ENCODE measurements around the gene TAGLN.

Gene TAGLN

GRCh38 chr11:117210620-117211019 is 11.4 kb downstream of the TAGLN start:
- H4K20me1 ChIP-seq (ENCODE audit: insufficient read depth, low read length) = no peaks in the 10 kb centered on the region
- TF ChIP-seq CTCF (IDR thresholded peaks at IDR 0.05; ENCODE audit: low read depth, low read length) (no peak), EZH2phosphoT487 (IDR thresholded peaks at IDR 0.05; ENCODE audit: low read depth) (no peak)
- H3K4me2 ChIP-seq (ENCODE audit: low read length) = no peak overlapping the region
- no peak overlapping the region for H3K4me3 ChIP-seq (ENCODE audit: low read length)
- H2AFZ ChIP-seq (ENCODE audit: low read depth, low read length) = no peak overlapping the region
- no peak overlapping the region for H3K27ac ChIP-seq (ENCODE audit: low read length)
- no peaks in the 10 kb centered on the region for H3K4me1 ChIP-seq (ENCODE audit: low read length)
- H3K79me2 ChIP-seq (ENCODE audit: low read length) = no peaks in the 10 kb centered on the region
- no peak overlapping the region for H3K9ac ChIP-seq (ENCODE audit: low read length)
- H3K9me3 ChIP-seq (ENCODE audit: insufficient read depth, low read length) = no peaks in the 10 kb centered on the region
- H3K27me3 ChIP-seq (ENCODE audit: low read depth, low read length) = no peaks in the 10 kb centered on the region
- H3K36me3 ChIP-seq (replicated peaks; ENCODE audit: low read depth, low read length) = peaks cover 12% of the 10 kb centered on the region

GRCh38 chr11:117212697-117213355 is 13.7 kb downstream of the TAGLN start:
- H3K9me3 ChIP-seq (ENCODE audit: insufficient read depth, low read length) = no peaks in the 10 kb centered on the region
- H3K4me1 ChIP-seq (ENCODE audit: low read length) = no peaks in the 10 kb centered on the region
- H4K20me1 ChIP-seq (ENCODE audit: insufficient read depth, low read length) = no peaks in the 10 kb centered on the region
- peaks cover 24% of the 10 kb centered on the region for H3K36me3 ChIP-seq (replicated peaks; ENCODE audit: low read depth, low read length)
- H3K9ac ChIP-seq (ENCODE audit: low read length) = no peak overlapping the region
- TF ChIP-seq CTCF (IDR thresholded peaks at IDR 0.05; ENCODE audit: low read depth, low read length) = no peak
- no peak for TF ChIP-seq EZH2phosphoT487 (IDR thresholded peaks at IDR 0.05; ENCODE audit: low read depth)
- H3K27me3 ChIP-seq (ENCODE audit: low read depth, low read length) = no peaks in the 10 kb centered on the region
- no peaks in the 10 kb centered on the region for H3K79me2 ChIP-seq (ENCODE audit: low read length)
- no peak overlapping the region for H3K4me2 ChIP-seq (ENCODE audit: low read length)
- H3K4me3 ChIP-seq (ENCODE audit: low read length) = no peak overlapping the region
- no peak overlapping the region for H3K27ac ChIP-seq (ENCODE audit: low read length)
- H2AFZ ChIP-seq (ENCODE audit: low read depth, low read length) = no peak overlapping the region

DNA sequence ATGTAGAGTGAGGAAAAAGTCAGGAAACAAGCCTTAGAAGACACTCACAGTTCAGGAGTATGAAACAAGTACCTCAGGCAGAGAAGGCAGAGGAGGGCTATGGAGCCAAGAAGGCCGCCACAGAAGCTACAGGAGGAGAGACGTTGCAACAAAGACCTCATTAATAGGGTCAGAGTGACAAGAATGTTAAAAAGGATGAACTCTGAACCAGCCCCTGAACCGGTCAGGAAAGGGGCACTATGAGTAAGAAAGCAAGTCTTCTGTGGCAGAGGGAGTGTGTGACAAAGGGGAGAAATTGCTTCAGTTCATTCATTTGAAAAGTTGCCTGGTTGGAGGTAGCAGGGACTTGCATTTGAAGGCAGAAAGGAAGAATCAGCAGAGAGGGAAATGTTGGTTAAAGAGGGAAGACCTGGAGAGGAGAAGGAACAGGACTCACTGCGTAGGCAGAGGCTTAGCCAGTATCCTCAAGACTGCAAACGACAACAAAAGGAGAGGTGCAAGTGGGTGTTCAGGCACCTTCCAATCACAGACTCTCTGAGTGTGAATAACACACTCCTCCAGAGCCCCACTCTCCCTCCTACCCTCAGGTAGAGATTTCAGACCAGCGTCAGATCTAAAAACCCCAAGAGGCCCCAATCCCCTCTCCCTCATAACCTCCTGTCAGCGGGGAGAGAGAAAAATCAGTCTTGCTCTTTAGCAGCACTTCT is 15.4 kb downstream of the TAGLN start:
- Histone ChIP-seq H2AFZ (ENCODE audit: low read depth, low read length) (no peak overlapping the region), H3K4me3 (ENCODE audit: low read length) (no peak overlapping the region), H3K27ac (ENCODE audit: low read length) (no peak overlapping the region), H3K9ac (ENCODE audit: low read length) (no peak overlapping the region), H3K4me2 (ENCODE audit: low read length) (no peak overlapping the region), H4K20me1 (ENCODE audit: insufficient read depth, low read length) (no peaks in the 10 kb centered on the region), H3K4me1 (ENCODE audit: low read length) (no peaks in the 10 kb centered on the region), H3K9me3 (ENCODE audit: insufficient read depth, low read length) (no peaks in the 10 kb centered on the region), H3K79me2 (ENCODE audit: low read length) (no peaks in the 10 kb centered on the region), H3K27me3 (ENCODE audit: low read depth, low read length) (no peaks in the 10 kb centered on the region), H3K36me3 (replicated peaks; ENCODE audit: low read depth, low read length) (peaks cover 34% of the 10 kb centered on the region)
- TF ChIP-seq CTCF (IDR thresholded peaks at IDR 0.05; ENCODE audit: low read depth, low read length) (no peak), EZH2phosphoT487 (IDR thresholded peaks at IDR 0.05; ENCODE audit: low read depth) (no peak)

DNA sequence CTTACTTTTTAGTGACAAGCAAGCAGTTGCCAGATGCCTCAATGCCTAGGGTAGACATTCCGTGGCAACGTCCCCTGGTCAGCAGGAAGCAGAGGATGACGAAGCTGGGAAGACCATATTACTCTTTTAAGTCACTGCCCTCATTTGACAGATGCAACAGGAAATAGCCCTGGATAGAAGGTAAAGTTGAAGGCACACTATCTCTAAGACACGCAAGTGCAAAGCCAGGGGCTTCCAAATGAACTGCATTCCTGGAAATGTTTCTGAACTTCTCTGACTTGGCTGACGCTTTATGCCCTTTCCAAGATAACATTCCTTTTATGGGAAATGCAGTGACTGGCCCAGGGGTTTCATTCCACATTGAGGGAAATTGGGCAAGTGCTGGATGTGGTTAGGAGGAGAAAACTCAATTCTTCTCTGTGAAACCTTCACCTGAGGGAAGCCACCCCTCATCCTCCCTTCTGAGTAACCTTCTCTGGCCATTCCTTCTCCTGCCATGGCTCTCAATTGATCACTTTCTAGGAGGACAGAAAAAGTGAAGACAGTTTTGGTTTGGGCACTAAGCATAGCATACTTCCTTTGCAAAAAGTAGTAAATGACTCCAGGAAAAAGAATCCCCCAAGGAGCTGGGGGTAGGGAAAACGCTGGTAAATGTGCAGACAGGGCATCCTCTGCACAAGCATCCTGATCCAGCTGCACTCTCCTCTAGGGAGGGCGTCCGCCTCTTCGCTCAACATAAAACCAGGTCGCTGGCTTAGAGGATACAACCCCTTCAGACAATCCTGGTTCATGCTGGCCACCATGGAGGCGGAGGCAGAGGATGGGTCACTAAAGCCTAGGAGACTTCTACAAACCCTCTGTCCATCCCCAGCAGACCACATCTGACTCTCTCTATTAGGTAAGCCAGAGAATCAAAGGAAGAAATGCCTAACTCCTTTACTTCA is 18.2 kb downstream of the TAGLN start:
- Histone ChIP-seq H3K4me1 (ENCODE audit: low read length) (no peaks in the 10 kb centered on the region), H3K27ac (ENCODE audit: low read length) (no peak overlapping the region), H3K36me3 (replicated peaks; ENCODE audit: low read depth, low read length) (peaks cover 42% of the 10 kb centered on the region), H3K4me2 (ENCODE audit: low read length) (no peak overlapping the region), H3K9ac (ENCODE audit: low read length) (no peak overlapping the region), H4K20me1 (ENCODE audit: insufficient read depth, low read length) (no peaks in the 10 kb centered on the region), H3K9me3 (ENCODE audit: insufficient read depth, low read length) (no peaks in the 10 kb centered on the region), H3K4me3 (ENCODE audit: low read length) (no peak overlapping the region), H3K27me3 (ENCODE audit: low read depth, low read length) (no peaks in the 10 kb centered on the region), H3K79me2 (ENCODE audit: low read length) (no peaks in the 10 kb centered on the region), H2AFZ (ENCODE audit: low read depth, low read length) (no peak overlapping the region)
- TF ChIP-seq CTCF (IDR thresholded peaks at IDR 0.05; ENCODE audit: low read depth, low read length) (no peak), EZH2phosphoT487 (IDR thresholded peaks at IDR 0.05; ENCODE audit: low read depth) (no peak)

Measured in OCI-LY3 (cell line).